ENCODE measurements around the gene NMT1.

The NMT1 gene

GRCh38 chr17:45135192-45135977, 74.3 kb downstream of the NMT1 start, which contains the start of gene ACBD4 (continued):
- TF ChIP-seq ZFP37 (tag by site-specific recombination; IDR thresholded peaks at IDR 0.05) (0 out of 2 replicates have a peak, but pooled peaks have one; percentile 71), AEBP2 (tag by site-specific recombination; IDR thresholded peaks at IDR 0.05; ENCODE audit: borderline replicate concordance) (no peak), HOXA7 (CRISPR knock-in tag; IDR thresholded peaks at IDR 0.05; ENCODE audit: borderline replicate concordance) (peak; percentile 96), ZNF302 (tag by site-specific recombination; IDR thresholded peaks at IDR 0.05; ENCODE audit: low read depth) (no peak), ZNF76 (tag by site-specific recombination; IDR thresholded peaks at IDR 0.05; ENCODE audit: borderline replicate concordance, low read depth) (0 out of 2 replicates have a peak, but pooled peaks have one; percentile 24)

- Histone ChIP-seq H3K36me3 (ENCODE audit: control insufficient read depth in 2 of 2, insufficient read depth in 1 of 2, low read length in 2 of 2) (peaks cover 0 to 22% of the 10 kb centered on the region in 2 experiments; a peak in 1 of 3 replicates), H3K4me3 (ENCODE audit: low read depth, low read length) (peak overlapping the region; percentile 67), H3K9me3 (ENCODE audit: control insufficient read depth, insufficient read depth, low read depth, low read length) (no peaks in the 10 kb centered on the region), H3K27ac (ENCODE audit: extremely low read depth, low read depth, low read length) (peak overlapping the region; percentile 4; the same call in 1 of the 2 replicates), H3K4me1 (ENCODE audit: control insufficient read depth, insufficient read depth, low read length) (peaks cover 7% of the 10 kb centered on the region; the same call in 1 of the 2 replicates)
- TF ChIP-seq ZNF664 (tag by site-specific recombination; IDR thresholded peaks at IDR 0.05): no peak
- TF ChIP-seq ZBTB6 (tag by site-specific recombination; IDR thresholded peaks at IDR 0.05): no peak
- no peak for TF ChIP-seq ZNF639 (tag by site-specific recombination; IDR thresholded peaks at IDR 0.05)
- no peak for TF ChIP-seq ZNF391 (tag by site-specific recombination; IDR thresholded peaks at IDR 0.05; ENCODE audit: borderline replicate concordance, low read depth)
- 0 out of 2 replicates have a peak, but pooled peaks have one; percentile 16 for TF ChIP-seq ZNF600 (tag by site-specific recombination; IDR thresholded peaks at IDR 0.05)
- TF ChIP-seq ZNF335 (tag by site-specific recombination; conservative IDR thresholded peaks at IDR 0.05): peak; percentile 38
- 0 out of 2 replicates have a peak, but pooled peaks have one; percentile 16 for TF ChIP-seq SP2 (tag by site-specific recombination; IDR thresholded peaks at IDR 0.05)
- no peak for TF ChIP-seq KLF17 (tag by site-specific recombination; IDR thresholded peaks at IDR 0.05)
- no peak for TF ChIP-seq ZNF704 (tag by site-specific recombination; IDR thresholded peaks at IDR 0.05)
- POLR2A ChIA-PET: interaction anchor here (0.9 to 7.8 kb wide), 10 partner anchors 8 to 181 kb away, joined by 3 to 192 read pairs (median 4); partner anchors contain the start of genes HEXIM1, HEXIM2 and MAP3K14
- CTCF ChIA-PET: interaction anchor here (0.6 to 10.1 kb wide), 112 partner anchors 8 to 756 kb away, joined by 3 to 301 read pairs (median 4); partner anchors contain the start of genes DCAKD, EFTUD2, FMNL1 and HEXIM1
These were observed 75.1 kb downstream of the NMT1 start for GRCh38 chr17:45135978-45136791.

Data from HEK293 (cell line).